ENCODE results near the gene CAMSAP2.

DNA sequence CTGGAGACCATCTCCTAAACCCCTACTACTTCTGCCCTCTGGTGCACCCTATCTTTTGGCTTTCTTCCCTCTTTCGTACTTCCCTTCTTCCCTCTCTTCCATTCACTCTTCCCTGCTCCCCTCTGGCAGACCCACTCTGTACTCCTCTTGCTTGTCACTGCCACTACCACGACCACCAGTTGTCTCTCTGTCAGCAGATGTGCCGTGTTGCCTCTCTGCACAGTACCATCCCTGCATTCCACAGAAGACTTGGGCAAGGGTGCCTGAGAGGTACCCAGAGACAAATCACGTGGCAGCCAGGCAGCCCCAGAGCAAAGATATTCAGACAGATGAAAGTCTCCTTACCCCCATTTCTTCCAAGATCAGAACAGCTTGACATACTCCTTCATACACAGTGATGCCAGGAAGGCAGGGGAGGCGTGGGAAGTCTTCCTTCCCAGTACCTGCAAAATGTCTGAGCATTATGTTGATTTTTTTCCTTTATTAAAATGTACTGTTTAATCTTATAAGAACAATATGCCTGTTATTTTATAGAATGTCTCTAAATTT, 15.0 kb downstream of the CAMSAP2 start:
- no peak for TF ChIP-seq CTCF (IDR thresholded peaks at IDR 0.05; ENCODE audit: insufficient read depth, low read depth, low read length)
- TF ChIP-seq EZH2 (IDR thresholded peaks at IDR 0.05; ENCODE audit: insufficient read depth, low read length) = no peak
